Measurements from ENCODE around the gene CEMIP. TPM values are rescaled to one million over a fixed set of nuclear protein-coding genes. Genes with fewer than 3 reads are reported as not detected.
"Not testable (repeated sequence)": the region's sequence is repeated elsewhere in the genome, so short reads cannot be mapped to it uniquely, and the experiment has no call there.

The CEMIP gene
- polyA plus RNA-seq, 3 donors from 2014 or later = 0.08 TPM; not detected in 2

GRCh38 chr15:80744826-80745225 lies 34.3 kb upstream of the CEMIP start:
- H3K27ac Mint-ChIP-seq = peak overlapping the region in 1 of 6 donors; percentile 53
- peaks cover 3 to 15% (median 6%) of the 10 kb centered on the region in 3 donors for H3K36me3 Mint-ChIP-seq
- peaks cover 0 to 2% (median 2%) of the 10 kb centered on the region in 3 donors for H3K27me3 Mint-ChIP-seq (ENCODE audit: low read depth in 3 of 3)
- H3K4me3 Mint-ChIP-seq = no peak overlapping the region
- peaks cover 0 to 4% (median 0%) of the 10 kb centered on the region in 6 donors for H3K9me3 Mint-ChIP-seq
- no peaks in the 10 kb centered on the region for H3K4me1 Mint-ChIP-seq
- no peak for DNase-seq

GRCh38 chr15:80745888-80746287 lies 33.3 kb upstream of the CEMIP start:
- DNase-seq = no peak
- no peaks in the 10 kb centered on the region for H3K4me1 Mint-ChIP-seq
- H3K27me3 Mint-ChIP-seq (ENCODE audit: low read depth in 3 of 3) = peaks cover 0 to 2% (median 2%) of the 10 kb centered on the region in 3 donors
- peaks cover 0 to 4% (median 0%) of the 10 kb centered on the region in 6 donors for H3K9me3 Mint-ChIP-seq
- H3K27ac Mint-ChIP-seq = no peak overlapping the region
- H3K36me3 Mint-ChIP-seq = peaks cover 3 to 25% (median 14%) of the 10 kb centered on the region in 3 donors
- no peak overlapping the region for H3K4me3 Mint-ChIP-seq

GRCh38 chr15:80747317-80748053 lies 31.7 kb upstream of the CEMIP start:
- Mint-ChIP-seq H3K9me3 (peaks cover 0 to 4% (median 0%) of the 10 kb centered on the region in 6 donors), H3K27me3 (ENCODE audit: low read depth in 3 of 3) (peaks cover 0 to 2% (median 2%) of the 10 kb centered on the region in 3 donors), H3K4me3 (no peak overlapping the region), H3K36me3 (peaks cover 3 to 32% (median 14%) of the 10 kb centered on the region in 3 donors), H3K27ac (no peak overlapping the region), H3K4me1 (peaks cover 0 to under 1% of the 10 kb centered on the region in 2 donors)
- no peak for DNase-seq

GRCh38 chr15:80749589-80749988 lies 29.6 kb upstream of the CEMIP start:
- Mint-ChIP-seq H3K27me3 (ENCODE audit: low read depth in 3 of 3) (peaks cover 0 to 2% (median 2%) of the 10 kb centered on the region in 3 donors), H3K36me3 (peaks cover 3 to 32% (median 14%) of the 10 kb centered on the region in 3 donors), H3K4me3 (no peak overlapping the region), H3K4me1 (peaks cover 12 to 22% of the 10 kb centered on the region in 2 donors), H3K9me3 (peaks cover 0 to 4% (median 0%) of the 10 kb centered on the region in 6 donors), H3K27ac (no peak overlapping the region)
- no peak for DNase-seq

- DNase-seq = no peak
- Mint-ChIP-seq H3K27me3 (ENCODE audit: low read depth in 3 of 3) (peaks cover 0 to 2% (median 2%) of the 10 kb centered on the region in 3 donors), H3K9me3 (peaks cover 0 to 4% (median 0%) of the 10 kb centered on the region in 6 donors), H3K4me3 (no peak overlapping the region), H3K27ac (no peak overlapping the region), H3K4me1 (peaks cover 19 to 32% of the 10 kb centered on the region in 2 donors), H3K36me3 (peaks cover 3 to 32% (median 14%) of the 10 kb centered on the region in 3 donors)
Observed at GRCh38 chr15:80750575-80750974, 28.6 kb upstream of the CEMIP start.

DNA sequence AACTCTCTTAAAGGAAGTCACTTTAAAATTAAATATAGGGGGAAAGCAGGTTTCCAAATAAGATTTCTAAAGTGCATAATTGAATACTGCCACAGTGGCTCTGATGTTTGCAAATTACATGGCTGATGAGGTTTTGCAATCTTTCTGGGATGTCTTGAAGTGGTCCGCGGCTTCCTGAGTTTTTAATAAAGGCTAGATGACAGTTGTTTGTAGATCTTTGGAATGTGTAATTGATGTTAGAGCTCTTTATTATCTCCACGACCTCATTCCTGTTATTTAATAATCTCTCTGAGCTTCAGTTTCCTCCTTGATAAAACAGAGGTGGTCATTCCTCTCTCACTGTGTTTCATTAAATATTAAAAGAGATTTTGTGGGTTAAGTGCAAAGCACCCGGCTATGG lies 27.0 kb upstream of the CEMIP start:
- Mint-ChIP-seq H3K27me3 (ENCODE audit: low read depth in 3 of 3) (peaks cover 0 to 2% (median 0%) of the 10 kb centered on the region in 3 donors), H3K4me3 (no peak overlapping the region), H3K36me3 (peaks cover 3 to 24% (median 14%) of the 10 kb centered on the region in 3 donors), H3K27ac (no peak overlapping the region), H3K4me1 (peaks cover 32 to 44% of the 10 kb centered on the region in 2 donors), H3K9me3 (no peaks in the 10 kb centered on the region)
- no peak for DNase-seq

DNA sequence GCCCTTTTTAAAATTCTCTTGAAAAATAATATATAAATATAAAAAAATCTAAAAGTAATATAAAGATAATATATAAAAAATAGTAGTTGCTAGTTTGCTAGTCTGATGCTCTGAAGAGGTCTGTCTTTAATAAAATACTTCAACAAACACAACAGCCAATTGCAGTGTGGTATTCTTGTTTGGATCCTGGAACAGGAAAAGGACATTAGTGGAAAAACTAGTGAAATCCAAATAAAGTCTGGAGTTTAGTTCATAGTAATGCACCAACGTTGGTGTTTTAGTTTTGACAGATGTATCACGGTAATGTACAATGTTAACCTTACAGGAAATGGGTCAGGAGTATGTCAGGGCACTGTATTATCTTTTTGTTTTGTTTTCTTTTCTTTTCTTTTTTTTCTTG lies 26.0 kb upstream of the CEMIP start:
- H3K9me3 Mint-ChIP-seq = no peaks in the 10 kb centered on the region
- peak overlapping the region in 2 of 5 donors; percentile 15 to 27 for H3K4me3 Mint-ChIP-seq
- no peaks in the 10 kb centered on the region for H3K27me3 Mint-ChIP-seq (ENCODE audit: low read depth in 3 of 3)
- peak in 1 of 3 donors; percentile 4 for DNase-seq
- H3K27ac Mint-ChIP-seq = peak overlapping the region in 1 of 6 donors; percentile 78
- H3K36me3 Mint-ChIP-seq = peaks cover 0 to 20% (median 14%) of the 10 kb centered on the region in 3 donors
- H3K4me1 Mint-ChIP-seq = peaks cover 32 to 44% of the 10 kb centered on the region in 2 donors

GRCh38 chr15:80754014-80754413 lies 25.2 kb upstream of the CEMIP start:
- Mint-ChIP-seq H3K4me3 (no peak overlapping the region), H3K4me1 (peaks cover 32 to 44% of the 10 kb centered on the region in 2 donors), H3K27ac (peak overlapping the region in 1 of 6 donors; percentile 57), H3K36me3 (peaks cover 0 to 18% (median 14%) of the 10 kb centered on the region in 3 donors), H3K27me3 (ENCODE audit: low read depth in 3 of 3) (no peaks in the 10 kb centered on the region), H3K9me3 (no peaks in the 10 kb centered on the region)
- DNase-seq = no peak

- peak overlapping the region; percentile 26 to 78 (median 51) for H3K4me3 Mint-ChIP-seq
- H3K27me3 Mint-ChIP-seq (ENCODE audit: low read depth in 3 of 3) = no peaks in the 10 kb centered on the region
- H3K9me3 Mint-ChIP-seq = no peaks in the 10 kb centered on the region
- peaks cover 0 to 7% (median 0%) of the 10 kb centered on the region in 3 donors for H3K36me3 Mint-ChIP-seq
- peak overlapping the region in 1 of 6 donors; percentile 66 for H3K27ac Mint-ChIP-seq
- H3K4me1 Mint-ChIP-seq = peaks cover 32 to 44% of the 10 kb centered on the region in 2 donors
- DNase-seq = peak; percentile 18 to 44 (median 36)
Observed at GRCh38 chr15:80755885-80756284, 23.3 kb upstream of the CEMIP start.

DNA sequence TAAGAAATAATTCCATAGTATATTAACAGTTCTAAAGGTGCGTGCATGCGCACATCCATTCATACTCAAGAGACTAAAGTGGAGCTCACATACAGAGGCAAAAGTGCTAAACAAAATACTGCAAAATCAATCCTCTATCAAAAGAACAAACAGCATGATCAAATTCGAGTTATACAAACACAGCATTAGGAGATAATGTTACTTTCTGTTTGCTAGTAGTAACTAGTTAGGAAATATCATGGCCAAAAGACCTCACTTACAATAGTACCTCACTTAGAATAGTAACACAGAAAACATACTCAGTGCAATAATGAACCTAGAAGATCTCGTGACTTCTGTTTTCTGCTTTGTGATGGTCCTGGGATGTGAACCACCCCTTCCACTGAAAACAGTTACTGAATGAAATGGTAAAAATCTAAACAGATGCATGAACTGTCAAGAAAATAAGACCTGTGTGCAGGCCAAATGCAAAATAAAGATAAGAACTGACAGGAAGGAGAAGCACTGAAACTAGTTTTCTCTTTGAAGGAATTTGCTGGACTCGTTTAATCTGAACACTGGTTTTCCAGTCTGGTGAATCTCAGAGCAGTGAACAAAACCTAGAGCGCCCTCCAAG lies 20.9 kb upstream of the CEMIP start:
- no peaks in the 10 kb centered on the region for H3K9me3 Mint-ChIP-seq
- H3K4me1 Mint-ChIP-seq = peaks cover 29 to 36% of the 10 kb centered on the region in 2 donors
- H3K27me3 Mint-ChIP-seq (ENCODE audit: low read depth in 3 of 3) = peaks cover 0 to 1% (median 0%) of the 10 kb centered on the region in 3 donors
- peaks cover 0 to 4% (median 0%) of the 10 kb centered on the region in 3 donors for H3K36me3 Mint-ChIP-seq
- no peak overlapping the region for H3K4me3 Mint-ChIP-seq
- no peak overlapping the region for H3K27ac Mint-ChIP-seq
- DNase-seq = no peak

DNA sequence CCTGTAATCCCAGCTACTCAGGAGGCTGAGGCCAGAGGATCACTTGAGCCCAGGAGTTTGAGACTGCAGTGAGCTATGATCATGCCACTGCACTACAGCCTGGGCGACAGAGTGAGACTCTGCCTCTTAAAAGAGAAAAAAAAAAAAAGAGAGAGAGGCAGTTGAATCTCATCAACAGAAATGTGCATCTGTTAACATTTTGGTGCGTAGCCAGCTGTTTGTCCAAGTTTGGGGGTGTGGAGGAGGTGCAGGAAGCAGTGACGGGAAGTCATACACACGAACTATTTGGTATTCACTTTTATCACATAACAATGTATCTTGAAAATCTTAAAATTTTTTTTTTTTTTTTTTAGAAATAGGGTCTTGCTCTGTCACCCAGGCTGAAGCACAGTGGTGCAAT lies 18.2 kb upstream of the CEMIP start:
- Mint-ChIP-seq H3K4me3 (no peak overlapping the region), H3K36me3 (peaks cover 0 to 4% (median 0%) of the 10 kb centered on the region in 3 donors), H3K27me3 (ENCODE audit: low read depth in 3 of 3) (peaks cover 0 to 1% (median 1%) of the 10 kb centered on the region in 3 donors), H3K27ac (no peak overlapping the region), H3K9me3 (no peaks in the 10 kb centered on the region), H3K4me1 (peaks cover 8 to 9% of the 10 kb centered on the region in 2 donors)
- no peak for DNase-seq

- no peaks in the 10 kb centered on the region for H3K9me3 Mint-ChIP-seq
- peaks cover 0 to 4% (median 0%) of the 10 kb centered on the region in 3 donors for H3K36me3 Mint-ChIP-seq
- peaks cover 0 to 1% (median 1%) of the 10 kb centered on the region in 3 donors for H3K27me3 Mint-ChIP-seq (ENCODE audit: low read depth in 3 of 3)
Observed at GRCh38 chr15:80761754-80762153, 17.4 kb upstream of the CEMIP start.

GRCh38 chr15:80763235-80763634 lies 15.9 kb upstream of the CEMIP start:
- not testable (repeated sequence) for H3K27ac Mint-ChIP-seq; H3K27me3 Mint-ChIP-seq (ENCODE audit: low read depth in 3 of 3); H3K36me3 Mint-ChIP-seq; H3K9me3 Mint-ChIP-seq; H3K4me3 Mint-ChIP-seq; DNase-seq; H3K4me1 Mint-ChIP-seq

More at GRCh38 chr15:80761754-80762153, 17.4 kb upstream of the CEMIP start:
- Mint-ChIP-seq H3K4me3 (no peak overlapping the region), H3K4me1 (peaks cover under 1 to 1% of the 10 kb centered on the region in 2 donors), H3K27ac (no peak overlapping the region)
- DNase-seq = no peak

DNA sequence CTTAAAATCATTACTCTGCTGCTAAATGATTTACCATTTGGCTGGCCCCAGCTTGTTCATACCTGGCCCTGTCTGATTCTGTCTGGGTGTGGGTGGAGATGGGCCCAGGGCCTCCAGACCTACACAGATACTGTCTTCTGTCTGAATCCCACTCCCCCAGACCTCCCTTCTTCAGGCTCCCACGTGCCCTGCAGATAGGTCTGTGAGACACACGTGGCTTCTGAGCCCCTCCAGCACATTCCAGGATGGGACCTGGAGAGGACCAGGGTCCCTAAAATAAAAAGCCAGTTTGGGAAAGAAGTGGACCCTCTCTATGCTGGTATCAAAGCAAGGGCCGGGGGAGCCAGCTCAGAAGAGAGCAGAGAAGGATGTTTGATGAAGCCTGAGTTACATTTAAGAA lies 14.6 kb upstream of the CEMIP start:
- H3K27ac Mint-ChIP-seq = no peak overlapping the region
- no peak for DNase-seq
- peaks cover 0 to 4% (median 0%) of the 10 kb centered on the region in 3 donors for H3K36me3 Mint-ChIP-seq
- H3K9me3 Mint-ChIP-seq = no peaks in the 10 kb centered on the region
- H3K4me1 Mint-ChIP-seq = peaks cover 0 to 2% of the 10 kb centered on the region in 2 donors
- H3K27me3 Mint-ChIP-seq (ENCODE audit: low read depth in 3 of 3) = peaks cover 0 to 1% (median 1%) of the 10 kb centered on the region in 3 donors
- no peak overlapping the region for H3K4me3 Mint-ChIP-seq

All from immature natural killer cell (primary cell).